GM10266 (cell line): Measurements from ENCODE around the gene BPIFB3.

ENCODE experiments used
- DNase-seq: peaks from one replicate; pipeline ENCODE4 v3.0.0; 2012; ENCODE audit errors: extremely low spot score
- CTCF ChIP-seq: IDR thresholded peaks from 2 replicates; pipeline ENCODE4 v1.5.1; 2012; ENCODE audit warnings: mild to moderate bottlenecking, low read depth; ENCODE audit not compliant: control insufficient read depth, insufficient read depth; ENCODE audit errors: missing control alignments

BPIFB3 gene

GRCh38 chr20:33028875-33029274, 24.8 kb upstream of the BPIFB3 start:
- no peak for TF ChIP-seq CTCF
- DNase-seq = no peak

GRCh38 chr20:33030076-33030475, 23.6 kb upstream of the BPIFB3 start:
- TF ChIP-seq CTCF = no peak
- DNase-seq = no peak

GRCh38 chr20:33030569-33030968, 23.1 kb upstream of the BPIFB3 start:
- no peak for DNase-seq
- TF ChIP-seq CTCF = no peak

- TF ChIP-seq CTCF = no peak
- DNase-seq = no peak
Observed at GRCh38 chr20:33031531-33031930, 22.2 kb upstream of the BPIFB3 start, which contains the start of gene BPIFB6. BPIFB6 (plus strand) TSS chr20:33031648; CDS start chr20:33031648, 0 bp downstream.

GRCh38 chr20:33032555-33032954, 21.1 kb upstream of the BPIFB3 start:
- DNase-seq = no peak
- TF ChIP-seq CTCF = no peak

GRCh38 chr20:33033381-33033780, 20.3 kb upstream of the BPIFB3 start:
- no peak for TF ChIP-seq CTCF
- DNase-seq = no peak

GRCh38 chr20:33034115-33034514, 19.6 kb upstream of the BPIFB3 start:
- no peak for TF ChIP-seq CTCF

More at GRCh38 chr20:33034115-33034514, 19.6 kb upstream of the BPIFB3 start:
- no peak for DNase-seq
